KBM-7 (cell line): Measurements from ENCODE around the gene VAV2.
"Not testable (repeated sequence)": the region's sequence is repeated elsewhere in the genome, so short reads cannot be mapped to it uniquely, and the experiment has no call there.

Experiments used
- DNase-seq: peaks from one replicate; pipeline ENCODE4 v3.0.0-alpha.2; 2015
- in situ Hi-C: fragments of 300-500 bp; cut with MboI; formaldehyde crosslinking; loops from 2 replicates; pipeline ENCODE4 v1.14.3; 2020; ENCODE audit warnings: low sequenced_read_pairs, low pct_unique_long_range_greater_than_20kb, mixed read lengths

VAV2 gene

DNA sequence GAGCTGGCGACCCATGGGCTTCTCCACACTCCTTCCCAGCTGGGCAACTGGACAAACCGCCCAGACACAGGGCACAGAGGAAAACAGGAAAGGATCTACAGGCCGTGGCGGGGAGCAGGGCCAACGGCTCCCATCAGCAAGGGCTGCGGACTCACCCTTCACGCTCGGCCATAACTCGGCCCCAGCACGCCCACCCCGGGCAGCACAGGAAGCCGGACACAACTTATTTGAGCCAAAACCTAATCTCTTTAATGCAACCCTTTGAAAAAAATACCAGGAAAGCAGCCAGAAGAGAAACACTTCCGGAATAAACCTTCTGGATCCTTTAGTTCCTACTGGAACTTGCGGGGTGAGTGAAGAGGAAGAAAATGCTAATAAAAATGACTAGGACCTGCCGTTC lies 59.9 kb downstream of the VAV2 start:
- no peak for DNase-seq
- in situ Hi-C loops = no loop called here

DNA sequence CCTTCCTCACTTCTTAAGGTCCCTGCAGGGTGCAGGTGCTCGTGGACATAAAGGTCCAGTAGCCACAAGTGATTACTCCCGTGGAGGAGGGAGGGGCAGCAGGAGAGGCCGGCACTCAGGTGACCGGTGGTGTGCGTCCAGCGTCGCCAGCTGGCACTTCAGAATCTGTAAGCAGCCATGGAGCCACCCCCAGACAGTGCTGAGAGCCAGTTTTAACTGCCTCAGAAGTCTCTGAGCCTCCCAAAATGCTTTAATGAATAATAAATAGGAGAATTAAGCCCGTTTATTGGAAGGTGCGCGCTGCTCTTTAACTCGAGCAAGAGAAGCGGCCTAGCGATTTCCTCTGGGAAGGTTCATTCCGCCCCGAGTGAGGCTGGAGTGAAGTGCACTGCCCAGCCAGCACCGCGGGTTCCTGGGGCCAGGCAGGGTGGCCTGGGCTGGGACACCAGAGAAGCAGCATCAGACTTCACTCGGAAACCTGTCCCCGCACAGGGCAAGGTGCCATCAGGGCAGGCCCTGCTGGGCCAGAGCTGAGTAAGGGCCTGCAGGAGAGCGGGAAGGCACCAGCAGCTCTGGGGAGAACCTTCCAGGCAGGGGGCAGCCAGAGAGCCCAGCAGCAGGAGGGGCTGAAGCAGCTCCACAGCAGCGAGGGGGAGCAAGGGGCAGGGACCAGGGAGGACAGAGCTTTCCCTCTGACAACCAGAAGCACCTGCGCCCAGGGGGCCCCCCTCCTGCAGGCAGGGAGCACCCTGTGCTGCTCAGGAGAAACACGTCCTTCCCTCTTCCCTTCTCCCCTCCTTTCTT lies 61.2 kb downstream of the VAV2 start:
- DNase-seq = no peak
- in situ Hi-C loops = no loop called here

DNA sequence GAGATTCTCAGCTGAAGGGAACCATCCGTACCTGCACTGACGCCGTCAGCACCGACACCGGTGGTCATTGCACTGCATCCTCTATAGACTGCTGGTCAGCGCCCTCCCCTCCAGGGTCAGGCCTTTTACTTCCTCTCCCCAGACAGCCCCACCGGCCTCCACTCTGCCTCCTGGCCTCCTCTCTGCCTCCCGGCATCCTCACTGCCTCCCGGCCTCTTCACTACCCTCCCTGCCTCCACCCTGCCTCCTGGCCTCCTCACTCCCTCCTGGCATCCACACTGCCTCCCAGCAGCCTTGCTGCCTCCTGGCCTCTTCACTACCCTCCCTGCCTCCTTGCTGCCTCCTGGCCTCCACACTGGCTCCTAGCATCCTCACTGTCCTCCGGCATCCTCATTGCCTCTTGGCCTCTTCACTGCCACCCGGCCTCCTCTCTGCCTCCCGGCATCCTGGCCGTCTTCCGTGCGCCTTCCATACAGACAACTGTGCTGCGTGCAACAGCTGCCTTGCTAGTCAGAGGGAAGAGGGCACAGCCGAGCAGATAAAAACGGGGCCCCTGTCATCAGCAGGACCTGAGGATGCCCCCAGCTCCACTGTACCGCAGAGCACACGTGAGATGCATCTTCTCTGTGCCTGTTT lies 62.0 kb downstream of the VAV2 start:
- in situ Hi-C loops = no loop called here
- no peak for DNase-seq

DNA sequence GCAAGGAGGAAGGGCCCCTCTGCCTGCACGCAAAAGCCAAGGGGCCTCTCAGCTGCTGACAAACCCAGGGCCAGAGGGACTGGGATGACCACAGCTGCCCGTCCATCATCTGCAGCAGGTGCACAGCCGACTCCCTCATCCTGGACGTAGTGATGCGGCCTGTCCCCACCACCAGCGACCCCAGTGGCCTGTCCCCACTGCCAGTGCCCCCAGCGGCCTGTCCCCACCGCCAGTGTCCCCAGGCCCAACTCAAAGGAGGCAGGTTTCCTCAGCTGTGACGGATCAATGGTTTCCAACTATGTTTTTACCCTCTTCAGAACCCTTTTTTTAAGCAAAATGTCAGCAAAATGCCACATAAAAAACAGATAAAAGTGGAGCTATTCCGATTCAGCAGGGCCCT lies 62.5 kb downstream of the VAV2 start:
- no peak for DNase-seq
- in situ Hi-C loops = no loop called here

DNA sequence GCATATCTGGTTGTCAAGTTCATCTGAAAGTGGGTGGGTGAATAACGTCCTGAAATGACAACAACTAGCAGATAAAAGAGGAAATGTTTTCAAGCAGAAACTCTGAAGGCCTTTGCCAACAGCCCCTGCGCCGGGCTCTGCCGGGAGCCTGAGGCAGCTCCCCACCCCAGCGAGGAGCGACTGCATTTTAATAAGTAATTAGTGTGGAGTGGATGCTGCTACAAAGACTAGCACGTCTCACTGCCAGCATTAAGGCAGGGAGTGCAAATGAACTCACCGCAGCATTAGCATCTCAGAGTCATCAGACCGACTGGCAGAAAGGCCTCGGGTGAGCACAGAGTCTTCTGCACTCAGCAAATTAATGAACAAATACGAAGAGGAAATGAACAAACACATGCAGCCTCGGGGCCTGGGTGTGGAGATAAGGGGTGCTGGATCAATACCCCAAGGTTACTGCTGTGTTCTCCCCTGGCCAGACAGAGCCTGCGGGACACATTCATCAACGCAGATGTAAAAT lies 63.8 kb downstream of the VAV2 start:
- in situ Hi-C loops = no loop called here
- no peak for DNase-seq

DNA sequence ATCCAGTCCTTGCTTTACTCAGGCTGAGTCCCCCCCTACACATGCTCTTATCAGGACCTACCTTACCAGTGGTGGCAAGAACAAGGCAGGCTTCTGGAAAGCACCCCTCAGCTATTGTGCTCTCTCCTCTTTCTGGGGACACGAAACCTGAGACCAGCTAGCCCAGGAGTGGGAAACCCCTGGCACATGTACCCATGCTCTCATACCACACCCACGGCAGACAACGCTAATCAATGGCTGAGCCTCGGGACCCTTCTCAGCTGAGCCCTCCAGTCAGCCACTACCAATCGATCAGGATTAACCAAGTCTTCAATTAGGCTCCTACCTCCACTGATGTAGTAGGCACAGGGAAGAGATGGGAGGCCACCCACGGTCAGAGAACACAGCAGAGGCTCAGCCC lies 65.1 kb downstream of the VAV2 start:
- in situ Hi-C loops = no loop called here

DNA sequence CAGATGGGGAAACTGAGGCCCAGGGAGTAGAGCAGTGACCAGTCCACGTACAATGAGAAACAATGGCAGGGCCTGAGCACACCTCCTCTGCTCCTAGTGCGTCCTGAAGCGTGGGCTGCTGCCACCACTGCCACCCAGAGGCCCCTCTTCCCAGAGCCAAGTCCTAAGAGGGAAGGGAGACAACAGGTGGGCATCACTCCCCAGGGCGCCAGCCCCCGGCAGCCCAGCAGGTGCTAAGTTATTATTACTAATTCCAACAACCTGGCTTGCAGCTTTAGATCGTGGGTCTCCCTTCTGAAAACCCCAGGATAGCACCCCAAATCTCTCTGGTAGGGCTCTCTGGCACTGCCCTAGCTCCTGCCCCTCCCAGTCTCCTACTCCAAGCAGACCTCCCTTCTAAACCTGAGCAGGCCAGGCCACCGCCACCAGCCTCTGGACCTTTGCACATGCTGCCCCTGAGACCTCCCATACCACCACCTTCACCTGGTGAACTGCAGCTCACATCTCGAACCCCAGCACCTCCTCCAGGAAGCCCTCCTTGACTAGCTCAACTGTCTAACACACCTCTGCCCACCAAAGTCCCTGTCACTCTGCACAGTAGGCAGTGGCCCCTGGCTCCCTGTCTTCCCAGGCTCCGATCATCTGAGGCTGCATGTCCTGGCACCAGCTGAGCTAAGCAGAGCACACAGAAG lies 65.8 kb downstream of the VAV2 start:
- no peak for DNase-seq
- in situ Hi-C loops = no loop called here

More for the DNA sequence above, 65.1 kb downstream of the VAV2 start:
- no peak for DNase-seq

DNA sequence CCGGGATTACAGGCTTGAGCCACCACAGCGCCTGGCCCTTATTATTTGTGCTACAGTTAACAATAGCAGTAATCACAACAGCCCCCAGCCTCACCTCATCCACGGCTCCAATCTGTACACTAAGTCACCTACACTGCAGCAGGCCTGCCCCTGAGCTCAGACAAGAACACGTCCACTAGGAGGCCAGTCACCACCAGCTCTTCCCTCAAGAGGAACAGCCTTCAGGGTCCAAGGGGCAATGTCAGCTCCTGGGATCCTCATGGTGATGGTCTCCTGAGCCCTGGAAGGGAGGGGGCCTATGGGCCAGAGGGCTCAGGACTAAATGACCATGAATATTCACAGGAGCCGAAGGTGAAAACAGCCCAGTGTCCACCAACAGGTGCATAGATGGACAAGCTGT lies 67.7 kb downstream of the VAV2 start:
- no peak for DNase-seq
- in situ Hi-C loops = no loop called here

DNA sequence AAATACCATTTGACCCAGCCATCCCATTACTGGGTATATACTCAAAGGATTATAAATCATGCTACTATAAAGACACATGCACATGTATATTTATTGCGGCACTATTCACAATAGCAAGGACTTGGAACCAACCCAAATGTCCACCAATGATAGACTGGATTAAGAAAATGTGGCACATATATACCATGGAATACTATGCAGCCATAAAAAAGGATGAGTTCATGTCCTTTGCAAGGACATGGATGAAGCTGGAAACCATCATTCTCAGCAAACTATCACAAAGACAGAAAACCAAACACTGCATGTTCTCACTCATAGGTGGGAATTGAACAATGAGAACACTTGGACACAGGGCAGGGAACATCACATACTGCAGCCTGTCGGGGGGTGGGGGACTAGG lies 68.5 kb downstream of the VAV2 start:
- DNase-seq, in situ Hi-C loops: not testable (repeated sequence)

DNA sequence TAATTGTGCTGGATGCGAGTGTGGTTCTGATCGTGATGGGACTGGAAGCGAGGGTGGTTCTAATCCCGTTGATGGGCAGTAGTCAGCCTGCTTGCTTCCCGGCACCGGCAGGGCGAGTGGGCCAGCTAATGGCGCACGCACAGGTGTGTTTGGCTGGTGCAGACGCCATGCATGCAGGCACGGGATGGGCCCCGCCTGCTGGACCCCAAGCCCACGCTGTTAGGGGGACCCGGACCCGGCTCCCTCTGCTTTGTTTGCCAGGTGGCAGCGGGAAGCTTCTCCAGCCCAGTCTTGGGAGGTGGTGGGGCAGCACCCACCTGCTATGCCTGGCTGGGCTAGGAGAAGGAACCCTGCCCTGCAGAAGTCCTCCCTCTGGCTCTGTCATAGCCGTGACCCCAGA lies 70.3 kb downstream of the VAV2 start:
- no peak for DNase-seq
- in situ Hi-C loops = no loop called here

DNA sequence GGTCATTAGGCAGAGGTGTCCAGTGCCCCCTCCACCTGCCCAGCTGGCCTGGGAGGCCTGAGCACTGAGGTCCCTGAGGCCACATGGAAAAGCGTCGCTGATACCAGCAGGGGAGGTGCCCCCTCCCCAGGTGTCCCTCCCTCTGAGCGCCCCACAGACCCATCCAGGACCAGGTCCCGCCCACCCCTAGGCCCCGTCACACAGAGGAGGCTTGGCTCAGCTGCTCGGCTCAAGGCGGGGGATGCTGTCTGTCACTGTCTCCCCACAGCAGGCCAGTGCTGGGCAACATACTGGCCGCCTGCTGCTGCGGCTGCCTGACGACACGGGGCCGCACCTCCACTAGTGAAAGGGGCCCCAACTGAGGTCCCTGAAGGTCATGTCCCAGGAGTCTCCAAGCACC lies 71.7 kb downstream of the VAV2 start:
- in situ Hi-C loops = no loop called here
- no peak for DNase-seq

DNA sequence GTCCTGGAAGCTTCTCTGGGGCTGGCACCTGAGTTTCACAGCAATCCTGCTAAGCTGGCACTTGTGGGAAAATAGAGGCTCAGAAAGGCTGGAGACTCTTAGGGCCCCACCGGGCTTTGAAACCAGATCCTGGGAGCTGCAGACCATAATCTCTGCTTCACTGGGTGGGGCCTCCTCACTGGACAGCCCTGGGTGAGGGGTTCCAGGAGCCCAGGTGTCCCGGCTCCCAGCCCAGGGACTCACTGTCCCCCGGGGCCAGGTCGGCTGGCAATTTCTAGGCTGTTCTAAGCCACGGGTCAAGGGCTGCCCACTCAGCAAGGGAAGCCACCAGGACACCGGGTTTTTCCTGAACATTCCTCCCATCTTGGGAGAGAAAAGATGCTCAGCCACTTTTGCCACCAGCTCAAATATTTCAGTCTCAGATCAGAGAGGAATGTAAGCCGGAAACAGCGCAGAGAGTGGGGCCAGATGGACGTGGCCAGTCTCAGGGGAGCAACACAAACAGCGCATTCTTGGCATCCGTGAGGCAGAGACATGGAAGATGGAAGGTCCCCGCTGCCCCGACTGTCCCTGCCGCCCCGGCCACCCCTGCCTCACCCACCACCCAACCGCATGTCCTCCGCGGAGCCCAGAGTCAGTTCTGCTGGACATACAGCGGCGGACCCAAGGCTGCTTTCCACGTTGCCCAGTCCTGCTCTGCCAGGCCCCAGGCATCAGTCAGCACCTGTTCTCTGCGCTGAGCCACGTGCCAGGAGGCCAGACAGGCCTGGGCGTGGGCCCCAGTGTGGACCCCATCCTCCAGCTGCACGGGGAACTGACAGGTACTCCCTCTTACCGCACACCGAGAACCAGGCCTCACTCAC lies 72.6 kb downstream of the VAV2 start:
- no peak for DNase-seq
- in situ Hi-C loops = no loop called here

DNA sequence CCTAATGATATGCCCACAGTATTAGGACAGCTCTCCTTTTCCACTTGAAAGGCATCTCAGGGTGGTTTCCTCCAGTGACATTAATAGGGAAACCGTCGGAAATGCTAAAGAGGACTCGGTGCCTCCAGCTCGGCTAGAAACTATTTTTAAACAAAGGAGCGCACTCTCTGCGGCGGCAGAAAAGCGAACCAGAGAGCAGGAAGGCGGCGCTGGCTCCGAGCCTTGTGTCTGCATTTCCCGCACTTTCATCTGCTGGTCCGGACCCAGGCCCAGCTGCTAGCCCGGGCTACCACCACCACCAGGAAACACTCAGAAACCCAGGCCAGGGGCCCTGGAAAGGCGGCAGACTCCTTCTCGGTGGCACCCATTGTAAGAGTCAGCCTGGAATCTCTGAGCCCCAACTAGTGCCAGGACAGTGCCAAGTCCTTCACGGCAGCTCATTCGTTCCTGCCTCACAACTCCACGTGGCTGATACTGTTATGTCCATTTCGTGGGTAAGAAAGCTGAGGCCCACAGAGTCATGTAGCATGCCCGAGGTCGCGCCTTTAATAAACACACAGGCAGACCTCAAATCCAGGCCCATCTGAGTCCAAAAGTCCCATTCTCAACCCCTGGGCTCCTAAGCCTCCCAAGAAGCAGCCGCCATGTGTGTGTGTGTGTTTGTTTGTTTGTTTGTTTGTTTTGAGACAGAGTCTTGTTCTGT lies 73.9 kb downstream of the VAV2 start:
- in situ Hi-C loops = no loop called here
- no peak for DNase-seq

DNA sequence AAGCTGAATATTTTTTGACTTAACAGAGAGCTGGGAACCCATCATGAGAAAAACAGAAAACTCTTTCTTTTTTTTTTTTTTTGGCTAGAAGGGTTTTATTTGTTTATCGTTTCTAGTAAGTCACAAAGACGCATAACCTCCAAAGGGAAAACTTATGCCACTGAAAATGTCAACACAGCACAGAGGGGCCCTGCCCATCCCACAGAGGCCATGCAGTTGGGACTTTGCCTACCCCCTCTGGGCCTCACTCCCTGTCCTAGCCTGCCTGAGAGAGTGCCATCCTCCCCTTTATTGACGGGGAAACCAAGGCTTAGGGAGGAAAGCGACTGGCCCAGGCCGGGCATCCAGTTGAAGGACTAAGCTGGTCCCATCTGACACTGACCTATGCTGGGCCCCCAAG lies 74.7 kb downstream of the VAV2 start:
- in situ Hi-C loops = no loop called here
- no peak for DNase-seq

DNA sequence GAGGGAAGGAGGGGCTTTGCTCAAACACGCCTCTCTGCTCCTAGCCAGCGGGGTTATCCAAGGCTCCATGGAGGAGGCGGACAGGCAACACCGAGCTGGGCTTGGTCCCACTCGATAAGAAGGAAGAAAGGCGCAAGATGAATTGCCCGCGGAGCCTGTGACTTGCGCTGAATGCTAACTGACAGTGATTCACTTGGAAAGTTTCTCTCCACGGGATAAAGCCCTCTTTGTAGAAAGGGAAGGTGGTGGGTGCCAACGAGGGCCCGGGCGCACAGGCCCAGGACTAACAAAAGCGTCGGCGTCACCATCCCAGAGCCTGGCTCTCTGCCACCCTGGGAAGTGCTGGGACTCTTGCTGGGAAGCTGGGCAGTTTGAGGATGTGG lies 76.0 kb downstream of the VAV2 start:
- in situ Hi-C loops = no loop called here
- DNase-seq = no peak

DNA sequence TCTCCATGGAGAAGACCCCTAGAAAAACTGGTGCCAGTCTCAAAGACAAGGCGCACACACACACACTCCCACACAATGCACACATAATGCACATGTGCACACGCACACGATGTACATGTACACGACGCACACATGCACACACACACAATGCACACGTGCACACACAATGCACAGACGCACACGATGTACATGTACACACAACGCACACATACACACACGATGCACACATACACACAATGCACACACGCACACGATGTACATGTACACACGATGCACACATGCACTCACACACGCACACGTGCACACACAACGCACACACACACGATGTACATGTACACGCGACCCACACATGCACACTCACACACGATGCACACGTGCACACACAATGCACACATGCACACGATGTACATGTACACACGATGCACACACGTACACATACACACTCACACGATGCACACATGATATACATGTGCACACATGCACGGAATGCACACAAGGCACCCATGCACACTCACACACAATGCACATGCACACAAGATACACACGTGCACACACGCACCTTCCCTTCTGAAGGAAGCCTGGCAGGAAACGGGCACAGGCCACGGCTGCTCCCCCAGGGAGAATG lies 76.5 kb downstream of the VAV2 start:
- DNase-seq = no peak
- in situ Hi-C loops = no loop called here

DNA sequence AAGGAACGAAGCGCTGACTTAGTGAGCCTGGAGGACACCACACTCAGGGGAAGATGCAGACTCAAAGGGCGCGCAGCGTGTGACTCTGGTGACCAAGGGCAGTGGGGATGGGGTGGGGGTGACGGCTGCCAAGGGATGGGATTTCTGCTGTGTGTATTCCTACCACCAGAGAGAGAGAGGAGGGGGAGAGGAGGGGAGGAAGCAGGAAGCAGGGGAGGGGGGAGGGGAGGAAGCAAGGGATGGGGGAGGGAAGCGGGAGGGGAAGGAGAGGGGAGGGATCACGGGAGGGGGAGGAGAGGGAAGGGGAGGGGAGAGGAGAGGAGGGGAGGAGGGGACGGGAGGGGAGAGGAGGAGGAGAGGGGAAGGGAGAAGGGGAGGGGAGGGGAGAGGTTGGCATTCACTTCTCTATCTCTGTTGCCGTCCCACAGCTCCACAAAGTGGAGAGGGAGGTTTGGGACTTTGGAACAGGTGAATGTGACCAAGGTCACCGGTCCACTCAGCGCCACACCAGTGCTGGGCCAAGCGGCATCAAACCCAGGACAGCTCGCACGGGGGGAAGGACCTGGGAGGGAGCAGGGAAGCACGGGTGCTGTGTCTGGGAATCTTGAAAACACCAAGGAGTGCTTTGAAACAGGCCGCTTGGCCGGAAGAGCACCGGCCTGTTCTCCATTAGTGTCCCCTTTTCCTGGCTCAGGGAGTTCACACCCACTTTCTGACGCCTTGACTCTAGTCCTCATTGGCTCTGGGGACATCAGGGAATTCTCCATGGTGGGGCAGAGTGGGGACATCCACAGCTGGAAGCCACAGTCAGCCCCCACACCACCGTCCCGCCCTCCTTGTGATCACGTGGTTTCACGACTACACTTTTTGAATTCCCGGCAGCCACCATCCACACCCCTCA lies 77.4 kb downstream of the VAV2 start:
- in situ Hi-C loops = no loop called here
- DNase-seq = no peak
